ENCODE results near the gene IRGQ.

IRGQ gene

GRCh38 chr19:43599635-43600295 is 3.8 kb upstream of the IRGQ start:
- no peak for TF ChIP-seq FOXA1 (IDR thresholded peaks at IDR 0.05)
- no peak for TF ChIP-seq L3MBTL2 (conservative IDR thresholded peaks at IDR 0.05)
- TF ChIP-seq ZNF384 (IDR thresholded peaks at IDR 0.05) = no peak
- TF ChIP-seq BHLHE40 (IDR thresholded peaks at IDR 0.05; ENCODE audit: borderline replicate concordance) = no peak
- TF ChIP-seq HDGF (IDR thresholded peaks at IDR 0.05; ENCODE audit: borderline replicate concordance) = no peak
- TF ChIP-seq SP1 (IDR thresholded peaks at IDR 0.05) = no peak
- no peak for TF ChIP-seq FOXK2 (IDR thresholded peaks at IDR 0.05)
- no peak for TF ChIP-seq NFRKB (IDR thresholded peaks at IDR 0.05)
- TF ChIP-seq LEF1 (IDR thresholded peaks at IDR 0.05; ENCODE audit: borderline replicate concordance) = no peak
- no peak for TF ChIP-seq FOXM1 (IDR thresholded peaks at IDR 0.05; ENCODE audit: borderline replicate concordance)
- TF ChIP-seq ARNT (IDR thresholded peaks at IDR 0.05) = no peak
- TF ChIP-seq, protein P1, sequence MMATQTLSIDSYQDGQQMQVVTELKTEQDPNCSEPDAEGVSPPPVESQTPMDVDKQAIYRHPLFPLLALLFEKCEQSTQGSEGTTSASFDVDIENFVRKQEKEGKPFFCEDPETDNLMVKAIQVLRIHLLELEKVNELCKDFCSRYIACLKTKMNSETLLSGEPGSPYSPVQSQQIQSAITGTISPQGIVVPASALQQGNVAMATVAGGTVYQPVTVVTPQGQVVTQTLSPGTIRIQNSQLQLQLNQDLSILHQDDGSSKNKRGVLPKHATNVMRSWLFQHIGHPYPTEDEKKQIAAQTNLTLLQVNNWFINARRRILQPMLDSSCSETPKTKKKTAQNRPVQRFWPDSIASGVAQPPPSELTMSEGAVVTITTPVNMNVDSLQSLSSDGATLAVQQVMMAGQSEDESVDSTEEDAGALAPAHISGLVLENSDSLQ (IDR thresholded peaks at IDR 0.05) = no peak
- TF ChIP-seq TARDBP (IDR thresholded peaks at IDR 0.05) = no peak
- TF ChIP-seq ELF4 (IDR thresholded peaks at IDR 0.05) = no peak
- no peak for TF ChIP-seq SUZ12 (IDR thresholded peaks at IDR 0.05)
- no peak for TF ChIP-seq CTBP1 (IDR thresholded peaks at IDR 0.05; ENCODE audit: borderline replicate concordance)
- CTCF ChIA-PET = interaction anchor here (0.7 to 0.8 kb wide), 2 partner anchors 79 to 180 kb away, joined by 3 to 6 read pairs; no protein-coding TSS in a partner anchor
- POLR2A ChIA-PET = no interaction called here
- DNase-seq (ENCODE audit: extremely low spot score) = no peak

GRCh38 chr19:43598445-43599240 is 2.7 kb upstream of the IRGQ start:
- ChIA-PET POLR2A (no interaction called here), CTCF (no interaction called here)
- no peak for TF ChIP-seq FOXM1 (IDR thresholded peaks at IDR 0.05; ENCODE audit: borderline replicate concordance)
- TF ChIP-seq SP1 (IDR thresholded peaks at IDR 0.05) = no peak
- no peak for TF ChIP-seq ZNF384 (IDR thresholded peaks at IDR 0.05)
- no peak for TF ChIP-seq HDGF (IDR thresholded peaks at IDR 0.05; ENCODE audit: borderline replicate concordance)
- TF ChIP-seq TARDBP (IDR thresholded peaks at IDR 0.05) = no peak
- no peak for TF ChIP-seq SUZ12 (IDR thresholded peaks at IDR 0.05)
- TF ChIP-seq BHLHE40 (IDR thresholded peaks at IDR 0.05; ENCODE audit: borderline replicate concordance) = no peak
- TF ChIP-seq ARNT (IDR thresholded peaks at IDR 0.05) = no peak
- TF ChIP-seq, protein P1 (IDR thresholded peaks at IDR 0.05) = no peak
- TF ChIP-seq L3MBTL2 (conservative IDR thresholded peaks at IDR 0.05) = no peak
- TF ChIP-seq FOXA1 (IDR thresholded peaks at IDR 0.05) = no peak
- no peak for TF ChIP-seq FOXK2 (IDR thresholded peaks at IDR 0.05)
- no peak for TF ChIP-seq NFRKB (IDR thresholded peaks at IDR 0.05)
- no peak for TF ChIP-seq ELF4 (IDR thresholded peaks at IDR 0.05)
- no peak for TF ChIP-seq LEF1 (IDR thresholded peaks at IDR 0.05; ENCODE audit: borderline replicate concordance)
- no peak for TF ChIP-seq CTBP1 (IDR thresholded peaks at IDR 0.05; ENCODE audit: borderline replicate concordance)
- no peak for DNase-seq (ENCODE audit: extremely low spot score)

DNA sequence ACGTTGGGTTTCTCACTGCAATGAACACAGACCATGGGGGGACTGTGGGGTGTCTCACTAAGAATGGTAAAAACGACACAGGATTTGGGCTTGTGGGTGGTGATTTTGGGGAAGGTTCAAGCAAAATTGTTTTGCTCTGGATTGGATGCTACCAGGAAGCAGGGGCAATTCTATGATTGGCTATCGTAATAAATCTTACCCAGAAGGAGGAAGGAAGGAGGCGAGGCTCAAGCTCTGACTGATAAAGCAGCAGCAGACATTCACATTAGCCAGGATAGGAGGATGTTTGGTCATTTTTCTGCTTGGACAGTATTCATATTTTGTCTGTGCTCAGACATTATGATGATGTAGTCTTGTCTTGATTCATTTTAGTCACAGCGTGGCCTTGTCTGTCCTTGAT is 1.9 kb upstream of the IRGQ start:
- ChIA-PET CTCF (no interaction called here), POLR2A (no interaction called here)
- no peak for DNase-seq (ENCODE audit: extremely low spot score)
- no peak for TF ChIP-seq BHLHE40 (IDR thresholded peaks at IDR 0.05; ENCODE audit: borderline replicate concordance)
- TF ChIP-seq ZNF384 (IDR thresholded peaks at IDR 0.05) = no peak
- no peak for TF ChIP-seq NFRKB (IDR thresholded peaks at IDR 0.05)
- no peak for TF ChIP-seq SP1 (IDR thresholded peaks at IDR 0.05)
- TF ChIP-seq HDGF (IDR thresholded peaks at IDR 0.05; ENCODE audit: borderline replicate concordance) = no peak
- TF ChIP-seq FOXA1 (IDR thresholded peaks at IDR 0.05) = no peak
- TF ChIP-seq ARNT (IDR thresholded peaks at IDR 0.05) = no peak
- no peak for TF ChIP-seq FOXK2 (IDR thresholded peaks at IDR 0.05)
- no peak for TF ChIP-seq ELF4 (IDR thresholded peaks at IDR 0.05)
- no peak for TF ChIP-seq LEF1 (IDR thresholded peaks at IDR 0.05; ENCODE audit: borderline replicate concordance)
- no peak for TF ChIP-seq FOXM1 (IDR thresholded peaks at IDR 0.05; ENCODE audit: borderline replicate concordance)
- TF ChIP-seq L3MBTL2 (conservative IDR thresholded peaks at IDR 0.05) = no peak
- no peak for TF ChIP-seq TARDBP (IDR thresholded peaks at IDR 0.05)
- TF ChIP-seq, protein P1 (IDR thresholded peaks at IDR 0.05) = no peak

DNA sequence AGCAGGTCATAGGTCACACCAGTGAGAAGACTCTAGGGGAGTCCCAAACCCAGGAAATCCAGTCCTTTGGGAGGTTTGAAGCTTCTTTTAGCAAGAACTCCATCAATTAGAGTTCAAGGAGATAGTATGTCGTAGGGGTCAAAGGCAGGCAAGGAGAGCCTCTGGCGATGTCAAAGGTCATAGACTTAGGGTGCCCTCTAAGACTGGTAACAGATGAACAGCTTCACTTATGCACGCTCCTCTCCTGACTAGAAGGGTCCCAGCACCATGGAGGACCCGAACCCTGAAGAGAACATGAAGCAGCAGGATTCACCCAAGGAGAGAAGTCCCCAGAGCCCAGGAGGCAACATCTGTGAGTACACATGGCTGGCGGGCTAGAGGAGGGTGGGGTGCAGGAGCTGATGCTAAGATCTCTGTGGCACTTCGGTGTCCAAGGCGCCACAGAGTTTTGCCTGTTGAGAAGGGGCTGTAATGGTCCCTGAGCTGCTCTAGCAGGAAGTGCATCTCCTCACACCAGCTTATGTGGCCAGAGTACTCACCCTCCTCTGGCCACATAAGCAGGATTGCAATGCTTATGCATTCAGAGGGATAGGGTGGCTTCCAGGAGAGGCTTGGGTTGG is 1.0 kb upstream of the IRGQ start:
- CTCF ChIA-PET = no interaction called here
- POLR2A ChIA-PET = interaction anchor here (0.9 to 2.2 kb wide), 7 partner anchors 14 to 66 kb away, joined by 3 to 16 read pairs (median 3); partner anchors contain the start of genes PINLYP and XRCC1
- DNase-seq (ENCODE audit: extremely low spot score) = no peak

More for the DNA sequence above, 1.0 kb upstream of the IRGQ start:
- TF ChIP-seq SUZ12 (IDR thresholded peaks at IDR 0.05) = no peak
- TF ChIP-seq ZNF384 (IDR thresholded peaks at IDR 0.05) = no peak
- TF ChIP-seq SP1 (IDR thresholded peaks at IDR 0.05) = no peak
- TF ChIP-seq FOXK2 (IDR thresholded peaks at IDR 0.05) = no peak
- no peak for TF ChIP-seq FOXA1 (IDR thresholded peaks at IDR 0.05)
- TF ChIP-seq HDGF (IDR thresholded peaks at IDR 0.05; ENCODE audit: borderline replicate concordance) = no peak
- TF ChIP-seq LEF1 (IDR thresholded peaks at IDR 0.05; ENCODE audit: borderline replicate concordance) = no peak
- TF ChIP-seq ARNT (IDR thresholded peaks at IDR 0.05) = no peak
- TF ChIP-seq CTBP1 (IDR thresholded peaks at IDR 0.05; ENCODE audit: borderline replicate concordance) = no peak
- no peak for TF ChIP-seq FOXM1 (IDR thresholded peaks at IDR 0.05; ENCODE audit: borderline replicate concordance)
- TF ChIP-seq ELF4 (IDR thresholded peaks at IDR 0.05) = no peak
- TF ChIP-seq, protein P1 (IDR thresholded peaks at IDR 0.05) = no peak
- TF ChIP-seq TARDBP (IDR thresholded peaks at IDR 0.05) = no peak
- no peak for TF ChIP-seq NFRKB (IDR thresholded peaks at IDR 0.05)
- TF ChIP-seq L3MBTL2 (conservative IDR thresholded peaks at IDR 0.05) = no peak
- no peak for TF ChIP-seq BHLHE40 (IDR thresholded peaks at IDR 0.05; ENCODE audit: borderline replicate concordance)

All from HEK293T (cell line).